H9 (cell line): ENCODE data around the gene TBC1D9B. TPM values are rescaled to one million over a fixed set of nuclear protein-coding genes. Genes with fewer than 3 reads are reported as not detected.

Source experiments
- DNase-seq: peaks from one replicate; pipeline ENCODE4 v3.0.0-alpha.2; 2017
- H2AFZ ChIP-seq: one replicate; pipeline ENCODE4 v1.6.1; 2013; ENCODE audit warnings: mild to moderate bottlenecking, low read length, control low read depth, moderate library complexity
- H2AK5ac ChIP-seq: 2 replicates; pipeline ENCODE4 v1.6.1; 2013; ENCODE audit warnings: low read length, control low read depth, mixed read lengths; ENCODE audit not compliant: insufficient read length
- H2BK120ac ChIP-seq: one replicate; pipeline ENCODE4 v1.6.1; 2013; ENCODE audit warnings: low read depth, mild to moderate bottlenecking, low read length, control low read depth, inconsistent platforms; ENCODE audit not compliant: poor library complexity, severe bottlenecking
- H2BK12ac ChIP-seq: 2 replicates; pipeline ENCODE4 v1.6.1; 2013; ENCODE audit warnings: low read length, control low read depth, mixed read lengths, low read depth; ENCODE audit not compliant: insufficient read length
- H2BK15ac ChIP-seq: 2 replicates; pipeline ENCODE4 v1.6.1; 2013; ENCODE audit warnings: low read depth, low read length, control low read depth
- H2BK20ac ChIP-seq: one replicate; pipeline ENCODE4 v1.6.1; 2013; ENCODE audit warnings: low read depth, mild to moderate bottlenecking, low read length, control low read depth, inconsistent platforms; ENCODE audit not compliant: poor library complexity, severe bottlenecking
- H2BK5ac ChIP-seq: 2 replicates; pipeline ENCODE4 v1.6.1; 2013; ENCODE audit warnings: low read length, control low read depth, mixed read lengths; ENCODE audit not compliant: insufficient read length
- H3K14ac ChIP-seq: 2 replicates; pipeline ENCODE4 v1.6.1; 2013; ENCODE audit warnings: low read length, control low read depth; ENCODE audit not compliant: insufficient read depth
- H3K18ac ChIP-seq: 2 replicates; pipeline ENCODE4 v1.6.1; 2013; ENCODE audit warnings: low read depth, mild to moderate bottlenecking, mixed read lengths, low read length, control low read depth; ENCODE audit not compliant: insufficient read length
- H3K23ac ChIP-seq: 2 replicates; pipeline ENCODE4 v1.6.1; 2013; ENCODE audit warnings: low read length, control low read depth, mixed read lengths, low read depth; ENCODE audit not compliant: insufficient read length
- H3K23me2 ChIP-seq: 2 replicates; pipeline ENCODE4 v1.6.1; 2013; ENCODE audit warnings: low read depth, mild to moderate bottlenecking, mixed read lengths, low read length, control low read depth; ENCODE audit not compliant: insufficient read length, poor library complexity, severe bottlenecking
- H3K27ac ChIP-seq: 2 replicates; pipeline ENCODE4 v1.5.1; 2013; ENCODE audit warnings: low read length, control low read depth, mixed read lengths, low read depth; ENCODE audit not compliant: insufficient read length
- H3K27me3 ChIP-seq: 2 replicates; pipeline ENCODE4 v1.6.1; 2013; ENCODE audit warnings: low read length, control low read depth, inconsistent platforms; ENCODE audit not compliant: insufficient read depth
- H3K4ac ChIP-seq: 2 replicates; pipeline ENCODE4 v1.6.1; 2013; ENCODE audit warnings: low read depth, mild to moderate bottlenecking, control low read depth, inconsistent platforms, low read length, moderate library complexity
- H3K4me1 ChIP-seq: 2 replicates; pipeline ENCODE4 v1.6.1; 2013; ENCODE audit warnings: low read length, control low read depth, inconsistent platforms; ENCODE audit not compliant: insufficient read depth
- H3K4me2 ChIP-seq: 2 replicates; pipeline ENCODE4 v1.6.1; 2013; ENCODE audit warnings: low read length, control low read depth, mixed read lengths; ENCODE audit not compliant: insufficient read length, insufficient read depth
- H3K56ac ChIP-seq: 2 replicates; pipeline ENCODE4 v1.6.1; 2013; ENCODE audit warnings: low read depth, mild to moderate bottlenecking, mixed read lengths, low read length, control low read depth; ENCODE audit not compliant: insufficient read length
- H3K79me1 ChIP-seq: 2 replicates; pipeline ENCODE4 v1.6.1; 2013; ENCODE audit warnings: low read depth, mild to moderate bottlenecking, moderate library complexity, low read length, control low read depth, inconsistent platforms; ENCODE audit not compliant: insufficient read depth, poor library complexity, severe bottlenecking
- H3K79me2 ChIP-seq: 2 replicates; pipeline ENCODE4 v1.6.1; 2013; ENCODE audit warnings: low read length, control low read depth, inconsistent platforms; ENCODE audit not compliant: insufficient read depth
- H3K9ac ChIP-seq: 2 replicates; pipeline ENCODE4 v1.6.1; 2013; ENCODE audit warnings: low read length, control low read depth, mixed read lengths; ENCODE audit not compliant: insufficient read length; ENCODE audit errors: extremely low read depth
- H3K9me3 ChIP-seq: one replicate; pipeline ENCODE4 v1.6.1; 2013; ENCODE audit warnings: low read depth, low read length, inconsistent platforms; ENCODE audit not compliant: control insufficient read depth
- H3T11ph ChIP-seq: one replicate; pipeline ENCODE4 v1.6.1; 2013; ENCODE audit warnings: mild to moderate bottlenecking, low read length, control low read depth, inconsistent platforms
- H4K20me1 ChIP-seq: one replicate; pipeline ENCODE4 v1.6.1; 2013; ENCODE audit not compliant: control insufficient read depth, insufficient read length, insufficient read depth
- H4K5ac ChIP-seq: 2 replicates; pipeline ENCODE4 v1.6.1; 2013; ENCODE audit warnings: low read depth, mild to moderate bottlenecking, mixed read lengths, low read length, control low read depth; ENCODE audit not compliant: insufficient read length
- H4K8ac ChIP-seq: replicated peaks from 2 replicates; pipeline ENCODE4 v1.6.1; 2013; ENCODE audit warnings: low read length, control low read depth, mixed read lengths, low read depth; ENCODE audit not compliant: insufficient read length
- H4K91ac ChIP-seq: 2 replicates; pipeline ENCODE4 v1.6.1; 2013; ENCODE audit warnings: low read depth, mild to moderate bottlenecking, moderate library complexity, mixed read lengths, low read length, control low read depth; ENCODE audit not compliant: insufficient read length
- H3K27ac Mint-ChIP-seq, 3 experiments: 2 replicates in 2 of 3; 3 replicates in 1 of 3; pipeline ENCODE4 v1.8.0; 2020 to 2021; ENCODE audit warnings: mixed read lengths in 3 of 3, mild to moderate bottlenecking in 1 of 3, moderate library complexity in 1 of 3
- H3K27me3 Mint-ChIP-seq: 2 replicates; pipeline ENCODE4 v1.8.0; 2021; ENCODE audit warnings: low read depth, mild to moderate bottlenecking, moderate library complexity, mixed read lengths
- H3K36me3 Mint-ChIP-seq, 3 experiments: 2 replicates in 2 of 3; 3 replicates in 1 of 3; pipeline ENCODE4 v1.8.0; 2020 to 2021; ENCODE audit warnings: low read depth in 3 of 3, mixed read lengths in 3 of 3; ENCODE audit not compliant: insufficient read depth in 1 of 3
- H3K4me1 Mint-ChIP-seq, 2 experiments: 2 replicates each; pipeline ENCODE4 v1.8.0; 2020; ENCODE audit warnings: mixed read lengths in 2 of 2
- H3K4me3 Mint-ChIP-seq, 2 experiments: 2 replicates in 1 of 2; 3 replicates in 1 of 2; pipeline ENCODE4 v1.8.0; 2020 to 2021; ENCODE audit warnings: mild to moderate bottlenecking in 2 of 2, mixed read lengths in 2 of 2, moderate library complexity in 1 of 2
- H3K9me3 Mint-ChIP-seq, 2 experiments: 2 replicates in 1 of 2; 3 replicates in 1 of 2; pipeline ENCODE4 v1.8.0; 2020; ENCODE audit warnings: mild to moderate bottlenecking in 2 of 2, mixed read lengths in 2 of 2, moderate library complexity in 1 of 2
- CTCF ChIP-seq: fragments of 200-600 bp; sonication (generic); conservative IDR thresholded peaks from 3 replicates; pipeline ENCODE4 v1.8.0; 2021; ENCODE audit warnings: antibody characterized with exemption, mild to moderate bottlenecking
- WGBS: extraction: QIAGEN DNeasy Blood & Tissue Kit; methylation state at CpG from one replicate; pipeline ENCODE4 v1.1.7; 2013; ENCODE audit warnings: missing lambda C conversion rate, low lambda C conversion rate, mixed read lengths; ENCODE audit not compliant: insufficient read length; ENCODE audit errors: extremely low coverage; 5-methylcytosine and 5-hydroxymethylcytosine counted together
- total RNA-seq: library from RNA; stranded (reverse); gene quantifications from 2 replicates; pipeline ENCODE4 v1.2.1, GENCODE V29; 2021

The TBC1D9B gene
- total RNA-seq, 1 experiment from 2014 or later: 62.1 TPM

- H3K27me3 ChIP-seq: no peaks in the 10 kb centered on the region
- Mint-ChIP-seq H3K4me1 (peaks cover 15 to 25% of the 10 kb centered on the region in 2 experiments), H3K9me3 (no peaks in the 10 kb centered on the region), H3K36me3 (peaks cover 0 to 2% (median 0%) of the 10 kb centered on the region in 3 experiments; a peak in 1 of 7 replicates), H3K27ac (no peak overlapping the region), H3K27me3 (no peaks in the 10 kb centered on the region; the same call in 1 of the 2 replicates), H3K4me3 (no peak overlapping the region)
- H3K23me2 ChIP-seq: no peaks in the 10 kb centered on the region
- H3K9ac ChIP-seq: no peak overlapping the region
- no peak overlapping the region for H3K27ac ChIP-seq
- no peak overlapping the region for H3T11ph ChIP-seq
- H2BK5ac ChIP-seq: no peak overlapping the region
- no peak overlapping the region for H3K4ac ChIP-seq
- no peak overlapping the region for H4K8ac ChIP-seq
- H2BK20ac ChIP-seq: no peak overlapping the region
- no peak overlapping the region for H2BK15ac ChIP-seq
- H2AK5ac ChIP-seq: no peak overlapping the region
- no peak for DNase-seq
- H3K79me2 ChIP-seq: no peaks in the 10 kb centered on the region
- H3K56ac ChIP-seq: no peak overlapping the region
- H3K9me3 ChIP-seq: no peaks in the 10 kb centered on the region
- no peak for TF ChIP-seq CTCF
- no peak overlapping the region for H2AFZ ChIP-seq
- no peaks in the 10 kb centered on the region for H4K20me1 ChIP-seq
- no CpG with 5 or more reads among the region's 4 CpGs for WGBS
- H3K79me1 ChIP-seq: no peaks in the 10 kb centered on the region
- H4K91ac ChIP-seq: no peak overlapping the region
- H3K18ac ChIP-seq: no peak overlapping the region
- H3K4me2 ChIP-seq: no peak overlapping the region
- no peak overlapping the region for H3K14ac ChIP-seq
- H3K23ac ChIP-seq: no peak overlapping the region
- peaks cover 7% of the 10 kb centered on the region; the same call in 1 of the 2 replicates for H3K4me1 ChIP-seq
- H2BK12ac ChIP-seq: no peak overlapping the region
- H4K5ac ChIP-seq: no peak overlapping the region
- H2BK120ac ChIP-seq: no peak overlapping the region
Observed at GRCh38 chr5:179920175-179920574, 12.5 kb upstream of the TBC1D9B start.
